GM23338 (cell line): ENCODE results near the gene REEP3. TPM values are rescaled to one million over a fixed set of nuclear protein-coding genes. Genes with fewer than 3 reads are reported as not detected.

Source experiments
- ATAC-seq: fragments of 200-7000 bp; cut with Tn5 transposase; 3 replicates; pipeline ENCODE4 v1.9.1; 2020
- DNase-seq: peaks from one replicate; pipeline ENCODE4 v3.0.0-alpha.2; 2015; ENCODE audit warnings: low spot score
- H2AFZ ChIP-seq: fragments of 200-600 bp; sonication (generic); 2 replicates; pipeline ENCODE4 v1.8.0; 2016; ENCODE audit warnings: antibody characterized with exemption, mild to moderate bottlenecking, moderate library complexity
- H3F3A ChIP-seq: fragments of 200-600 bp; sonication (generic); replicated peaks from 2 replicates; pipeline ENCODE4 v1.8.0; 2017; ENCODE audit warnings: antibody characterized with exemption, mixed run types, low read depth
- H3K27ac ChIP-seq: fragments of 200-600 bp; sonication (generic); 2 replicates; pipeline ENCODE4 v1.6.1; 2016; ENCODE audit warnings: low read depth
- H3K27me3 ChIP-seq: fragments of 200-600 bp; sonication (generic); 2 replicates; pipeline ENCODE4 v1.8.0; 2016; ENCODE audit warnings: mild to moderate bottlenecking, mixed run types, moderate library complexity; ENCODE audit not compliant: insufficient read depth
- H3K36me3 ChIP-seq: fragments of 200-600 bp; sonication (generic); 2 replicates; pipeline ENCODE4 v1.8.0; 2016; ENCODE audit warnings: mild to moderate bottlenecking; ENCODE audit not compliant: insufficient read depth
- H3K4me1 ChIP-seq: fragments of 200-600 bp; sonication (generic); 2 replicates; pipeline ENCODE4 v1.8.0; 2016; ENCODE audit warnings: mild to moderate bottlenecking, moderate library complexity; ENCODE audit not compliant: insufficient read depth
- H3K4me2 ChIP-seq: fragments of 200-600 bp; sonication (generic); 2 replicates; pipeline ENCODE4 v1.7.1; 2017; ENCODE audit warnings: mixed run types
- H3K4me3 ChIP-seq: fragments of 200-600 bp; sonication (generic); 2 replicates; pipeline ENCODE4 v1.6.1; 2016; ENCODE audit warnings: mixed run types
- H3K79me2 ChIP-seq: fragments of 200-600 bp; sonication (generic); replicated peaks from 2 replicates; pipeline ENCODE4 v1.8.0; 2017; ENCODE audit warnings: mild to moderate bottlenecking; ENCODE audit not compliant: insufficient read depth
- H3K9me2 ChIP-seq: fragments of 200-600 bp; sonication (generic); 2 replicates; pipeline ENCODE4 v1.8.0; 2017; ENCODE audit not compliant: insufficient read depth
- H4K20me1 ChIP-seq: fragments of 200-600 bp; sonication (generic); replicated peaks from 2 replicates; pipeline ENCODE4 v1.8.0; 2017; ENCODE audit warnings: mild to moderate bottlenecking; ENCODE audit not compliant: insufficient read depth
- H3K27ac Mint-ChIP-seq: 2 replicates; pipeline ENCODE4 v1.8.0; 2020; ENCODE audit warnings: inconsistent platforms, mild to moderate bottlenecking, moderate library complexity, mixed read lengths
- H3K27me3 Mint-ChIP-seq: 3 replicates; pipeline ENCODE4 v1.8.0; 2022; ENCODE audit warnings: low read depth, mild to moderate bottlenecking, moderate library complexity, mixed read lengths, inconsistent platforms; ENCODE audit not compliant: insufficient read depth, poor library complexity
- H3K36me3 Mint-ChIP-seq: 3 replicates; pipeline ENCODE4 v1.8.0; 2021; ENCODE audit warnings: low read depth, mild to moderate bottlenecking, inconsistent platforms, moderate library complexity, mixed read lengths
- H3K4me1 Mint-ChIP-seq: 3 replicates; pipeline ENCODE4 v1.8.0; 2020; ENCODE audit warnings: mild to moderate bottlenecking, inconsistent platforms, mixed read lengths
- H3K4me3 Mint-ChIP-seq: 3 replicates; pipeline ENCODE4 v1.8.0; 2021; ENCODE audit warnings: moderate library complexity, mild to moderate bottlenecking, inconsistent platforms, mixed read lengths
- H3K9me3 Mint-ChIP-seq: 3 replicates; pipeline ENCODE4 v1.8.0; 2020; ENCODE audit warnings: moderate library complexity, mild to moderate bottlenecking, inconsistent platforms, mixed read lengths
- CREB1 ChIP-seq: fragments of 250-450 bp; sonication (Bioruptor Pico); IDR thresholded peaks from 2 replicates; pipeline ENCODE4 v1.5.0; 2020; ENCODE audit warnings: low read depth, mild to moderate bottlenecking, moderate library complexity
- CTCF ChIP-seq, 2 experiments: fragments of 200-600 bp in 1 of 2; sonication (generic) in 1 of 2; conservative IDR thresholded peaks; 2 replicates each; pipeline versions ENCODE4 v1.5.1 to v1.6.1; 2016 to 2017; ENCODE audit warnings: antibody characterized with exemption in 2 of 2, low read depth in 2 of 2, mild to moderate bottlenecking in 2 of 2, moderate library complexity in 1 of 2
- POLR2AphosphoS5 ChIP-seq: IDR thresholded peaks from 2 replicates; pipeline ENCODE4 v1.6.1; 2016; ENCODE audit warnings: antibody characterized with exemption, low read depth
- REST ChIP-seq: IDR thresholded peaks from one replicate; pipeline ENCODE4 v1.6.1; 2018; ENCODE audit warnings: antibody characterized with exemption; ENCODE audit not compliant: unreplicated experiment
- STAT1 ChIP-seq: IDR thresholded peaks from one replicate; pipeline ENCODE4 v1.6.1; 2016; ENCODE audit warnings: antibody characterized with exemption; ENCODE audit not compliant: unreplicated experiment
- ZNF114 ChIP-seq: fragments of 250-450 bp; sonication (Bioruptor Pico); IDR thresholded peaks from 2 replicates; pipeline ENCODE4 v1.5.0; 2020; ENCODE audit warnings: mild to moderate bottlenecking, moderate library complexity
- polyA plus RNA-seq: library from polyadenylated mRNA; unstranded; fragments of >200 nt; fragmentation: Nextera tagmentation; extraction: Ambion mirVana; gene quantifications from 2 replicates; pipeline ENCODE4 v1.2.1, GENCODE V29; 2016
- total RNA-seq: library from RNA; depleted of rRNA; stranded (reverse); fragments of >200 nt; shearing (Covaris generic); gene quantifications from 2 replicates; pipeline ENCODE4 v1.2.3, GENCODE V29; 2014

The REEP3 gene
- total and polyA plus RNA-seq, 2 experiments from 2014 or later: 29.5 to 48.7 TPM

- TF ChIP-seq CREB1 (CRISPR knock-in tag): no peak
- no peak for TF ChIP-seq CTCF (conservative IDR thresholded peaks at IDR 0.05; ENCODE audit: low read depth in 2 of 2)
- TF ChIP-seq REST: no peak
- TF ChIP-seq STAT1: no peak
- no peak for TF ChIP-seq POLR2AphosphoS5
Observed at GRCh38 chr10:63518690-63519288, 2.4 kb upstream of the REEP3 start (continued).

GRCh38 chr10:63521416-63522276 is 445 bp downstream of the REEP3 start:
- TF ChIP-seq POLR2AphosphoS5 (peak; percentile 68), ZNF114 (CRISPR knock-in tag) (no peak)
- H3K4me1 Mint-ChIP-seq: peaks cover 41% of the 10 kb centered on the region
- H2AFZ ChIP-seq: no peak overlapping the region
- H3K36me3 ChIP-seq: no peaks in the 10 kb centered on the region
- peaks cover 44% of the 10 kb centered on the region for H3K4me1 ChIP-seq
- DNase-seq: peak; percentile 91
- peaks cover 24% of the 10 kb centered on the region for H4K20me1 ChIP-seq
- H3K4me2 ChIP-seq: peak overlapping the region; percentile 72
- H3K79me2 ChIP-seq: peaks cover 84% of the 10 kb centered on the region
- H3K27ac Mint-ChIP-seq: peak overlapping the region; percentile 88
- H3K27me3 ChIP-seq: no peaks in the 10 kb centered on the region
- no peaks in the 10 kb centered on the region for H3K27me3 Mint-ChIP-seq
- ATAC-seq: peak; percentile 79
- no peaks in the 10 kb centered on the region for H3K9me2 ChIP-seq
- peak overlapping the region; percentile 95 for H3K27ac ChIP-seq
- H3K4me3 Mint-ChIP-seq: peak overlapping the region; percentile 84
- H3K36me3 Mint-ChIP-seq: peaks cover 2% of the 10 kb centered on the region; the same call in 1 of the 3 replicates
- H3K4me3 ChIP-seq: peak overlapping the region; percentile 51
- H3K9me3 Mint-ChIP-seq: no peaks in the 10 kb centered on the region
- H3F3A ChIP-seq: peaks cover 6% of the 10 kb centered on the region; the same call in 1 of the 2 replicates
